ENCODE data around the gene EFCAB10. TPM values are rescaled to one million over a fixed set of nuclear protein-coding genes. Genes with fewer than 3 reads are reported as not detected.

The EFCAB10 gene
- total and polyA plus RNA-seq, 2 of the 13 experiments (the other 11 are each of a cell fraction or from before 2014, with no cell fraction given), result 0.40 TPM; not detected in 1

DNA sequence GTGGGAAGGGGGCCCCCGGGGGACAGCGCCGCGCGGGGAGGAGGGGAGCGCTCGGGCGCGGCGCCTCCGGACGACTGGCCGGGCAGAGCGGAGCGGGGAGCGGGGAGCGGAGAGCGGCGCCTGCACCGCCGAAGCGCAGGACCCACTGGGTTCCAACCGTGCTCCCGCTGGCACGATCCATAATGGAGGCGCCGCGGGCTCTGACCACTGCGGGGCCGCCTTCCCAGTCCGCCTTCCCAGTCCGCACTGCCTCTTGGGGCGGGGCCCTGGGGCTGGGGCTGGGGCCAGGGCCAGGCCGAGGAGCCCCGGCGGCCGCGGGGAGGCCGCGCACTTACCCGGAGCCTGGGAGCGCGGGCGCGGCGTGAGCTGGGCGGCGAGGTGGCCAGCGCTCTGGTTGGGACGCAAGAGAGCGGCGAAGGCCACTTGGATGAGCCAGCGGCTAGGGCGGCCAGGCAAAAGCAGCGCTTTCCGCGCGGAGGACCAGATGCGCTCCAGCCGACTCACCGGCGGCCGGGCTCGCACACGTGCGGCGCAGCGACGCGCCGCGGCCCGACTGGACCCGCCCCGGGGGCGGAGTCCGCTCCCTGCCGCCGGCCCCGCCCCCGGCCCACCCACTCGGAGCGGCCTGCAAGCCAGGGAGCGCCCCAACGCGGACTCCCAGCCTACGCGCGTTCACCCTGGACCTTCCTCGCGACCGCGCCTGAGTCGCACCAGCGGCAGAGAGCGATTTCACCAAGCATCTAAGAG lies 59.4 kb downstream of the EFCAB10 start, which contains the start of gene PUS7 (continued):
- TF ChIP-seq, protein P1, sequence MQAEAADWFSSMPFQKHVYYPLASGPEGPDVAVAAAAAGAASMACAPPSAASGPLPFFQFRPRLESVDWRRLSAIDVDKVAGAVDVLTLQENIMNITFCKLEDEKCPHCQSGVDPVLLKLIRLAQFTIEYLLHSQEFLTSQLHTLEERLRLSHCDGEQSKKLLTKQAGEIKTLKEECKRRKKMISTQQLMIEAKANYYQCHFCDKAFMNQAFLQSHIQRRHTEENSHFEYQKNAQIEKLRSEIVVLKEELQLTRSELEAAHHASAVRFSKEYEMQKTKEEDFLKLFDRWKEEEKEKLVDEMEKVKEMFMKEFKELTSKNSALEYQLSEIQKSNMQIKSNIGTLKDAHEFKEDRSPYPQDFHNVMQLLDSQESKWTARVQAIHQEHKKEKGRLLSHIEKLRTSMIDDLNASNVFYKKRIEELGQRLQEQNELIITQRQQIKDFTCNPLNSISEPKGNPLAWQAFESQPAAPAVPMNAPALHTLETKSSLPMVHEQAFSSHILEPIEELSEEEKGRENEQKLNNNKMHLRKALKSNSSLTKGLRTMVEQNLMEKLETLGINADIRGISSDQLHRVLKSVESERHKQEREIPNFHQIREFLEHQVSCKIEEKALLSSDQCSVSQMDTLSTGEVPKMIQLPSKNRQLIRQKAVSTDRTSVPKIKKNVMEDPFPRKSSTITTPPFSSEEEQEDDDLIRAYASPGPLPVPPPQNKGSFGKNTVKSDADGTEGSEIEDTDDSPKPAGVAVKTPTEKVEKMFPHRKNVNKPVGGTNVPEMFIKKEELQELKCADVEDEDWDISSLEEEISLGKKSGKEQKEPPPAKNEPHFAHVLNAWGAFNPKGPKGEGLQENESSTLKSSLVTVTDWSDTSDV (CRISPR knock-in tag; IDR thresholded peaks at IDR 0.05), result no peak
- TF ChIP-seq, protein P2, sequence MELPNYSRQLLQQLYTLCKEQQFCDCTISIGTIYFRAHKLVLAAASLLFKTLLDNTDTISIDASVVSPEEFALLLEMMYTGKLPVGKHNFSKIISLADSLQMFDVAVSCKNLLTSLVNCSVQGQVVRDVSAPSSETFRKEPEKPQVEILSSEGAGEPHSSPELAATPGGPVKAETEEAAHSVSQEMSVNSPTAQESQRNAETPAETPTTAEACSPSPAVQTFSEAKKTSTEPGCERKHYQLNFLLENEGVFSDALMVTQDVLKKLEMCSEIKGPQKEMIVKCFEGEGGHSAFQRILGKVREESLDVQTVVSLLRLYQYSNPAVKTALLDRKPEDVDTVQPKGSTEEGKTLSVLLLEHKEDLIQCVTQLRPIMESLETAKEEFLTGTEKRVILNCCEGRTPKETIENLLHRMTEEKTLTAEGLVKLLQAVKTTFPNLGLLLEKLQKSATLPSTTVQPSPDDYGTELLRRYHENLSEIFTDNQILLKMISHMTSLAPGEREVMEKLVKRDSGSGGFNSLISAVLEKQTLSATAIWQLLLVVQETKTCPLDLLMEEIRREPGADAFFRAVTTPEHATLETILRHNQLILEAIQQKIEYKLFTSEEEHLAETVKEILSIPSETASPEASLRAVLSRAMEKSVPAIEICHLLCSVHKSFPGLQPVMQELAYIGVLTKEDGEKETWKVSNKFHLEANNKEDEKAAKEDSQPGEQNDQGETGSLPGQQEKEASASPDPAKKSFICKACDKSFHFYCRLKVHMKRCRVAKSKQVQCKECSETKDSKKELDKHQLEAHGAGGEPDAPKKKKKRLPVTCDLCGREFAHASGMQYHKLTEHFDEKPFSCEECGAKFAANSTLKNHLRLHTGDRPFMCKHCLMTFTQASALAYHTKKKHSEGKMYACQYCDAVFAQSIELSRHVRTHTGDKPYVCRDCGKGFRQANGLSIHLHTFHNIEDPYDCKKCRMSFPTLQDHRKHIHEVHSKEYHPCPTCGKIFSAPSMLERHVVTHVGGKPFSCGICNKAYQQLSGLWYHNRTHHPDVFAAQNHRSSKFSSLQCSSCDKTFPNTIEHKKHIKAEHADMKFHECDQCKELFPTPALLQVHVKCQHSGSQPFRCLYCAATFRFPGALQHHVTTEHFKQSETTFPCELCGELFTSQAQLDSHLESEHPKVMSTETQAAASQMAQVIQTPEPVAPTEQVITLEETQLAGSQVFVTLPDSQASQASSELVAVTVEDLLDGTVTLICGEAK (IDR thresholded peaks at IDR 0.05), result no peak
- TF ChIP-seq, protein P2 (CRISPR knock-in tag; IDR thresholded peaks at IDR 0.05), result no peak
- TF ChIP-seq ZNF589 (CRISPR knock-in tag; conservative IDR thresholded peaks at IDR 0.05) (no peak), NRL (CRISPR knock-in tag; IDR thresholded peaks at IDR 0.05; ENCODE audit: borderline replicate concordance) (peak; percentile 14), RORA (CRISPR knock-in tag; IDR thresholded peaks at IDR 0.05) (0 out of 2 replicates have a peak, but pooled peaks have one; percentile 33), ZNF780A (CRISPR knock-in tag; IDR thresholded peaks at IDR 0.05) (no peak), BHLHE40 (IDR thresholded peaks at IDR 0.05; ENCODE audit: low read length) (peak; percentile 89), HNRNPLL (IDR thresholded peaks at IDR 0.05; ENCODE audit: low read depth, low read length, poor library complexity, severe bottlenecking) (peak; percentile 33), ZFY (CRISPR knock-in tag; IDR thresholded peaks at IDR 0.05) (peak; percentile 99), CBX2 (IDR thresholded peaks at IDR 0.05; ENCODE audit: low read depth, low read length) (no peak), CBX2 (CRISPR knock-in tag; IDR thresholded peaks at IDR 0.05; ENCODE audit: low read depth) (no peak), ZNF614 (CRISPR knock-in tag; IDR thresholded peaks at IDR 0.05; ENCODE audit: borderline replicate concordance) (no peak), ZNF605 (CRISPR knock-in tag; IDR thresholded peaks at IDR 0.05) (0 out of 2 replicates have a peak, but pooled peaks have one; percentile 8), KLF15 (CRISPR knock-in tag; IDR thresholded peaks at IDR 0.05; ENCODE audit: borderline replicate concordance) (0 out of 2 replicates have a peak, but pooled peaks have one; percentile 23)
- TF ChIP-seq, protein P3, sequence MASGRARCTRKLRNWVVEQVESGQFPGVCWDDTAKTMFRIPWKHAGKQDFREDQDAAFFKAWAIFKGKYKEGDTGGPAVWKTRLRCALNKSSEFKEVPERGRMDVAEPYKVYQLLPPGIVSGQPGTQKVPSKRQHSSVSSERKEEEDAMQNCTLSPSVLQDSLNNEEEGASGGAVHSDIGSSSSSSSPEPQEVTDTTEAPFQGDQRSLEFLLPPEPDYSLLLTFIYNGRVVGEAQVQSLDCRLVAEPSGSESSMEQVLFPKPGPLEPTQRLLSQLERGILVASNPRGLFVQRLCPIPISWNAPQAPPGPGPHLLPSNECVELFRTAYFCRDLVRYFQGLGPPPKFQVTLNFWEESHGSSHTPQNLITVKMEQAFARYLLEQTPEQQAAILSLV (CRISPR knock-in tag; IDR thresholded peaks at IDR 0.05; ENCODE audit: borderline replicate concordance), result peak; percentile 72; the same call in 1 of the 2 replicates
